HG03280 (cell line): ENCODE results near the gene ATG7.
"Not testable (repeated sequence)": the region's sequence is repeated elsewhere in the genome, so short reads cannot be mapped to it uniquely, and the experiment has no call there.

ENCODE experiments used
- ATAC-seq: cut with Tn5 transposase; IDR thresholded peaks from one replicate; pipeline ENCODE4 v1.9.1; 2021; ENCODE audit warnings: mild to moderate bottlenecking, moderate library complexity; ENCODE audit not compliant: unreplicated experiment

The ATG7 gene

GRCh38 chr3:11291808-11292207, 19.6 kb downstream of the ATG7 start:
- ATAC-seq, result no peak

- ATAC-seq, result no peak
Measured at GRCh38 chr3:11297126-11297525, 24.9 kb downstream of the ATG7 start.

GRCh38 chr3:11300970-11301369, 28.8 kb downstream of the ATG7 start:
- peak; percentile 96 for ATAC-seq

GRCh38 chr3:11302444-11302843, 30.2 kb downstream of the ATG7 start:
- ATAC-seq, result no peak

GRCh38 chr3:11304175-11304574, 32.0 kb downstream of the ATG7 start:
- ATAC-seq, result no peak

GRCh38 chr3:11305509-11305908, 33.3 kb downstream of the ATG7 start:
- ATAC-seq, result no peak

- ATAC-seq, result no peak
Measured at GRCh38 chr3:11306817-11307589, 34.8 kb downstream of the ATG7 start.

- no peak for ATAC-seq
Measured at GRCh38 chr3:11307830-11308432, 35.7 kb downstream of the ATG7 start.

GRCh38 chr3:11310258-11310657, 38.1 kb downstream of the ATG7 start:
- ATAC-seq, result no peak

- no peak for ATAC-seq
Measured at GRCh38 chr3:11312166-11312565, 40.0 kb downstream of the ATG7 start.

- ATAC-seq, result no peak
Measured at GRCh38 chr3:11317300-11317699, 45.1 kb downstream of the ATG7 start.

GRCh38 chr3:11322931-11323330, 50.7 kb downstream of the ATG7 start:
- no peak for ATAC-seq

- no peak for ATAC-seq
Measured at GRCh38 chr3:11323813-11324212, 51.6 kb downstream of the ATG7 start.

GRCh38 chr3:11327619-11328018, 55.4 kb downstream of the ATG7 start:
- no peak for ATAC-seq

- ATAC-seq, result no peak
Measured at GRCh38 chr3:11328196-11328945, 56.2 kb downstream of the ATG7 start.

- no peak for ATAC-seq
Measured at GRCh38 chr3:11329777-11330176, 57.6 kb downstream of the ATG7 start.

GRCh38 chr3:11331101-11331500, 58.9 kb downstream of the ATG7 start:
- no peak for ATAC-seq

- no peak for ATAC-seq
Measured at GRCh38 chr3:11335056-11335608, 62.9 kb downstream of the ATG7 start.

GRCh38 chr3:11339541-11339940, 67.3 kb downstream of the ATG7 start:
- no peak for ATAC-seq

GRCh38 chr3:11346416-11346815, 74.2 kb downstream of the ATG7 start:
- ATAC-seq, result no peak

- not testable (repeated sequence) for ATAC-seq
Measured at GRCh38 chr3:11348877-11349276, 76.7 kb downstream of the ATG7 start.

- no peak for ATAC-seq
Measured at GRCh38 chr3:11349446-11349845, 77.2 kb downstream of the ATG7 start.
